GM12801 (cell line): ENCODE data around the gene DTNA.

Experiments
- CTCF ChIP-seq: IDR thresholded peaks from one replicate; pipeline ENCODE4 v1.5.1; 2011; ENCODE audit warnings: control low read depth; ENCODE audit not compliant: insufficient read length; ENCODE audit errors: extremely low read depth

Gene DTNA

GRCh38 chr18:34789768-34790344 is 79.8 kb downstream of the DTNA start:
- no peak for TF ChIP-seq CTCF

GRCh38 chr18:34794348-34794747 is 84.2 kb downstream of the DTNA start:
- no peak for TF ChIP-seq CTCF

DNA sequence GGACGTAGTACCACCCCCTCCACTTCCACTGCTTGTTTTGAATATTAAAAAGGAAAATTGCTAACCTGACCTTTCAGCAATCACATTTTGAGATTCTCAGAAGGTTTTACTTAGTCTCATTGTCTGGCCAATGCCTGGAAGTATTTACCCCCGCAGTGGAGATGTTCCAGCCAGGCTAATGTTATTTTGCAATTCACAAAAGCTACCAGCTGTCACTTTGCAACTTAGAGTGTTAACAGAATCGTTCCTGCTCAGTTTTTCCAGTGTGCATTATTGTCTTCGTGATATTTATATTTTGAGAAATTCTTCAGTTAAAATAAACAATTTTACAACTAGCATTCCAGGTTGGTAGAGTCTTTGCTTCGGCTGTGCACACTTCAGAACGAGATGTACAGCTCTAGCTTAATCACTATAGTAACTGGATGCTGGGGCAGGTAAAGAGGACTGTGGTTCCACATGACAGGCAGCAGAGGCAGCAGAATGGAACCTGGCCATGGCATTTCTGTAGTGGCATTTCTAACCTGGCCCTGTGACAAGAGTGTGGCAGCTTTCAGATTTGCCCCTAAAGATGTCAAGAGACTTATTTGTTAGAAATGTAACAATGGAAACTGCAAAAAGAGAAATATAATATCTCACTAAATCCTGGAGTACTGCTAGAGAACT is 85.1 kb downstream of the DTNA start:
- no peak for TF ChIP-seq CTCF

- TF ChIP-seq CTCF: no peak
These were observed 86.0 kb downstream of the DTNA start for GRCh38 chr18:34796035-34796657.

DNA sequence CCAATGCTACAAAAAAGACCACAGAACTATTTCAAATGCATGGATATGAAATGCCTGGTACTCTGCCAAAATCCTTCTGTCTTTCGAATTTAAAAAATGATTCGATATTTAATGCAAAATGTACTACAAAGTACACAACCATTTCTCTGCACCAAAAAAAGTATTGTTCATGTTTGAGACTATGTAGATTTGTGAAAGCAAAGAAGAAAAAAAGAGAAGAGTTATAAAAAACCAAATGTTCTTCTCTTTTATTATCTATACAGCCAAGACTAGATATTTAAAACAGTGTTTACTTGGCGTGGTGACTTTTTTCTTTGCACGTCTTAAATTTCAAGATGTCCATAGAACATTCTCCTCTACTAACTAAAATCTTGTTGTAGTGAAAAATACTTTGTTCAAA is 89.2 kb downstream of the DTNA start:
- TF ChIP-seq CTCF: no peak

- TF ChIP-seq CTCF: no peak
These were observed 90.3 kb downstream of the DTNA start for GRCh38 chr18:34800381-34800780.

- TF ChIP-seq CTCF: no peak
These were observed 91.7 kb downstream of the DTNA start for GRCh38 chr18:34801774-34802173.
